Ovary (tissue), 9 donors: ENCODE data around the gene ADCYAP1R1. TPM values are rescaled to one million over a fixed set of nuclear protein-coding genes. Genes with fewer than 3 reads are reported as not detected.

Experiments
- DNase-seq, 5 donors: peaks; one replicate each; pipeline ENCODE4 v3.0.0-alpha.2; 2019 to 2020
- H3K27ac ChIP-seq, 2 donors: fragments of 200-600 bp; one replicate each; pipeline versions ENCODE4 v1.5.1 to v1.8.0; 2019 to 2022
- H3K27me3 ChIP-seq: fragments of 200-600 bp; one replicate; pipeline ENCODE4 v1.8.0; 2022
- H3K36me3 ChIP-seq: fragments of 200-600 bp; sonication (generic); one replicate; pipeline ENCODE4 v1.5.1; 2019
- H3K4me1 ChIP-seq: one replicate; pipeline ENCODE4 v1.8.1; 2013; ENCODE audit warnings: mild to moderate bottlenecking, moderate library complexity; ENCODE audit not compliant: insufficient read depth
- H3K4me3 ChIP-seq: fragments of 200-600 bp; sonication (generic); one replicate; pipeline ENCODE4 v1.5.1; 2017
- H3K9me3 ChIP-seq, 2 donors: fragments of 200-600 bp in 1 of 2; sonication (generic) in 1 of 2; one replicate each; pipeline versions ENCODE4 v1.5.1 to v1.8.1; 2013 to 2019; ENCODE audit warnings: mild to moderate bottlenecking in 1 of 2, moderate library complexity in 1 of 2
- CTCF ChIP-seq, 3 donors: fragments of 450-650 bp in 2 of 3; fragments of 200-600 bp in 1 of 3; IDR thresholded peaks; one replicate each; pipeline versions ENCODE4 v1.5.1 to v1.8.0; 2016 to 2022; ENCODE audit warnings: antibody characterized with exemption in 3 of 3, mild to moderate bottlenecking in 1 of 3
- EP300 ChIP-seq: sonication (generic); formaldehyde crosslinking; IDR thresholded peaks from one replicate; pipeline ENCODE4 v1.6.1; 2017; ENCODE audit warnings: antibody characterized with exemption
- POLR2A ChIP-seq: fragments of 450-650 bp; IDR thresholded peaks from one replicate; pipeline ENCODE4 v1.6.1; 2017; ENCODE audit warnings: antibody characterized with exemption, mild to moderate bottlenecking, moderate library complexity
- WGBS, 3 donors: extraction: QIAGEN DNeasy Blood & Tissue Kit in 1 of 3; methylation state at CpG; one replicate each; pipeline versions ENCODE4 v1.1.5 to v1.1.7; 2013 to 2017; 5-methylcytosine and 5-hydroxymethylcytosine counted together
- intact Hi-C, 4 donors: fragments of 100-400 bp; cut with DNase I; formaldehyde crosslinking; loops; one replicate each; pipeline versions ENCODE4 v1.11.0 to v1.15.1; 2022 to 2023
- polyA plus RNA-seq, 2 donors: library from polyadenylated mRNA; stranded (reverse); fragments of 200-250 nt in 1 of 2; fragments of 350-450 nt in 1 of 2; fragmentation: Illumina TruSeq in 1 of 2; extraction: RNeasy Lipid Tissue Mini Kit (QIAGEN cat#74804) in 1 of 2; gene quantifications; one replicate each; pipeline ENCODE4 v1.2.3, GENCODE V29; 2013 to 2014
- total RNA-seq, 7 donors: library from RNA; depleted of rRNA in 2 of 7; stranded (reverse); fragments of >200 nt in 2 of 7; fragmentation: NEBNext Ultra II Directional in 3 of 7; extraction: Animal tissue kit (Norgen Biotek cat#: 25700) in 3 of 7; gene quantifications; one replicate each; pipeline versions ENCODE4 v1.1.0 to v1.2.4, GENCODE V29; 2016 to 2023
- donor health status: DM: no; HTN: no; CAD: no; lungs with moderate emphysema.
- donor health status: DM: no; HTN: no; CAD: no.
- donor health status: Bipolar disorder and iron deficiency.
- donor health status: DM: yes; HTN: yes; CAD: no.
- donor health status: DM: no; HTN: no; CAD: no.
- donor health status: DM: yes; HTN: yes; CAD: no.

ADCYAP1R1 gene
- total and polyA plus RNA-seq, 9 donors, result 0.33 to 9.2 (median 5.0) TPM

GRCh38 chr7:31006857-31007256 is 45.3 kb upstream of the ADCYAP1R1 start:
- Histone ChIP-seq H3K27me3 (no peaks in the 10 kb centered on the region), H3K4me1 (no peaks in the 10 kb centered on the region), H3K27ac (no peak overlapping the region), H3K4me3 (no peak overlapping the region), H3K9me3 (no peaks in the 10 kb centered on the region), H3K36me3 (no peaks in the 10 kb centered on the region)
- DNase-seq, result no peak
- whole genome bisulfite sequencing, 3 donors, result 63 to 77% (median 73%) methylated on average over 6 of the region's 6 CpGs
- no peak for TF ChIP-seq CTCF (IDR thresholded peaks at IDR 0.05)
- TF ChIP-seq EP300, result no peak
- intact Hi-C loops, result no loop called here

GRCh38 chr7:31007634-31008033 is 44.5 kb upstream of the ADCYAP1R1 start:
- H3K27ac ChIP-seq, result no peak overlapping the region
- intact Hi-C loops, result no loop called here
- no peaks in the 10 kb centered on the region for H3K9me3 ChIP-seq
- no peaks in the 10 kb centered on the region for H3K4me1 ChIP-seq
- no peak overlapping the region for H3K4me3 ChIP-seq
- no peak for TF ChIP-seq EP300
- no peak for TF ChIP-seq POLR2A
- no peak for TF ChIP-seq CTCF (IDR thresholded peaks at IDR 0.05)
- WGBS, 3 donors, result 57 to 67% (median 61%) methylated on average over 5 of the region's 5 CpGs
- DNase-seq, result no peak
- H3K27me3 ChIP-seq, result no peaks in the 10 kb centered on the region
- no peaks in the 10 kb centered on the region for H3K36me3 ChIP-seq

GRCh38 chr7:31014826-31015225 is 37.3 kb upstream of the ADCYAP1R1 start:
- intact Hi-C loops, result no loop called here
- Histone ChIP-seq H3K36me3 (no peaks in the 10 kb centered on the region), H3K27me3 (no peaks in the 10 kb centered on the region), H3K4me3 (no peak overlapping the region), H3K9me3 (no peaks in the 10 kb centered on the region), H3K4me1 (no peaks in the 10 kb centered on the region), H3K27ac (no peak overlapping the region)
- DNase-seq, result no peak
- no peak for TF ChIP-seq POLR2A
- TF ChIP-seq EP300, result no peak
- no peak for TF ChIP-seq CTCF (IDR thresholded peaks at IDR 0.05)
- WGBS, 3 donors, result 68 to 85% (median 70%) methylated on average over 3 of the region's 3 CpGs

GRCh38 chr7:31017032-31017675 is 35.0 kb upstream of the ADCYAP1R1 start:
- intact Hi-C loops, result no loop called here
- Histone ChIP-seq H3K4me1 (no peaks in the 10 kb centered on the region), H3K4me3 (no peak overlapping the region), H3K27ac (no peak overlapping the region), H3K9me3 (no peaks in the 10 kb centered on the region), H3K36me3 (no peaks in the 10 kb centered on the region), H3K27me3 (no peaks in the 10 kb centered on the region)
- no peak for DNase-seq
- WGBS, 3 donors, result 69 to 75% (median 72%) methylated on average over 7 of the region's 7 CpGs
- TF ChIP-seq CTCF (IDR thresholded peaks at IDR 0.05) (no peak), POLR2A (no peak), EP300 (no peak)
